ENCODE data around the gene GSG1L2. TPM values are rescaled to one million over a fixed set of nuclear protein-coding genes. Genes with fewer than 3 reads are reported as not detected.

GSG1L2 gene
- polyA plus RNA-seq, 1 donor (not counting 4 experiments of a cell fraction or from before 2014, with no cell fraction given), result not detected

DNA sequence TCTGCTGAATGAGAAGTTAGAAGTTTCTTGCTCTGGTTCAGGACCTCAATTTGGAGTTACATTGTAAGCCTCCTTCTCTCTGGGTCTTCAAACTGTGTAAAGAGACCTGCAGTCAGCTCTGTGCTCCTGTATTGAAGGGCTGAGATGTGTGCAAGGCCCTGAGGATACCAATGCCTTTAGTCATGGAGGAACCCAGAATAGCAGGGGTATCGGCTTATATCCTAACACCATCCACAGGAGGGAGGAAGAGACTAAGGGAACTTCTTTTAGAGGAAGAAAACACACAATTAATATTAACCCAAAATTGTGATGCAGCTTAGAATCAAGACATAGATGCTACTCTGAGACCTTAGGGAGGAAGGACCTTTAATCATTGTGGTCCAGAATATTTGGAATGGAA lies 40.3 kb upstream of the GSG1L2 start:
- no peak overlapping the region for H3K4me2 ChIP-seq (ENCODE audit: control insufficient read depth, extremely low read depth, insufficient read depth, low read depth, low read length)
- TF ChIP-seq EZH2 (IDR thresholded peaks at IDR 0.05; ENCODE audit: low read length), result no peak
- TF ChIP-seq, protein P1, sequence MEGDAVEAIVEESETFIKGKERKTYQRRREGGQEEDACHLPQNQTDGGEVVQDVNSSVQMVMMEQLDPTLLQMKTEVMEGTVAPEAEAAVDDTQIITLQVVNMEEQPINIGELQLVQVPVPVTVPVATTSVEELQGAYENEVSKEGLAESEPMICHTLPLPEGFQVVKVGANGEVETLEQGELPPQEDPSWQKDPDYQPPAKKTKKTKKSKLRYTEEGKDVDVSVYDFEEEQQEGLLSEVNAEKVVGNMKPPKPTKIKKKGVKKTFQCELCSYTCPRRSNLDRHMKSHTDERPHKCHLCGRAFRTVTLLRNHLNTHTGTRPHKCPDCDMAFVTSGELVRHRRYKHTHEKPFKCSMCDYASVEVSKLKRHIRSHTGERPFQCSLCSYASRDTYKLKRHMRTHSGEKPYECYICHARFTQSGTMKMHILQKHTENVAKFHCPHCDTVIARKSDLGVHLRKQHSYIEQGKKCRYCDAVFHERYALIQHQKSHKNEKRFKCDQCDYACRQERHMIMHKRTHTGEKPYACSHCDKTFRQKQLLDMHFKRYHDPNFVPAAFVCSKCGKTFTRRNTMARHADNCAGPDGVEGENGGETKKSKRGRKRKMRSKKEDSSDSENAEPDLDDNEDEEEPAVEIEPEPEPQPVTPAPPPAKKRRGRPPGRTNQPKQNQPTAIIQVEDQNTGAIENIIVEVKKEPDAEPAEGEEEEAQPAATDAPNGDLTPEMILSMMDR (optimal IDR thresholded peaks at IDR 0.05 in 1 of 3, IDR thresholded peaks at IDR 0.05 in 1 of 3, conservative IDR thresholded peaks at IDR 0.05 in 1 of 3; ENCODE audit: extremely low read depth in 1 of 3, insufficient read depth in 2 of 3, low read length in 3 of 3), result no peak
- H3K4me1 ChIP-seq (ENCODE audit: control insufficient read depth, extremely low read depth, insufficient read depth, low read length), result no peaks in the 10 kb centered on the region
- H4K20me1 ChIP-seq (ENCODE audit: control insufficient read depth, extremely low read depth, insufficient read depth, low read length), result no peaks in the 10 kb centered on the region
- H3K9me3 ChIP-seq (ENCODE audit: control insufficient read depth, low read depth, low read length), result no peaks in the 10 kb centered on the region
- H3K79me2 ChIP-seq (ENCODE audit: control insufficient read depth, insufficient read depth, low read length), result no peaks in the 10 kb centered on the region
- DNase-seq (ENCODE audit: low read depth, low spot score), result no peak
- dilution Hi-C loops (cut with MboI; ENCODE audit: extremely low pct_ligation_motif_present, low sequenced_read_pairs), result no loop called here
- no peak for FAIRE-seq
- H3K9ac ChIP-seq (ENCODE audit: control insufficient read depth, extremely low read depth, insufficient read depth, low read length), result no peak overlapping the region
- H3K27ac ChIP-seq (ENCODE audit: control insufficient read depth, insufficient read depth, low read length), result no peak overlapping the region
- H3K4me3 ChIP-seq (ENCODE audit: control insufficient read depth in 2 of 3, extremely low read depth in 1 of 3, insufficient read depth in 2 of 3, low read depth in 1 of 3, low read length in 3 of 3), result no peak overlapping the region
- H3K27me3 ChIP-seq (ENCODE audit: control insufficient read depth, extremely low read depth, insufficient read depth, low read length), result no peaks in the 10 kb centered on the region
- no peaks in the 10 kb centered on the region for H3K9me1 ChIP-seq (ENCODE audit: control insufficient read depth, extremely low read depth, insufficient read depth, low read length)
- H3K36me3 ChIP-seq (ENCODE audit: control insufficient read depth in 2 of 2, extremely low read depth in 1 of 2, insufficient read depth in 2 of 2, low read length in 2 of 2), result no peaks in the 10 kb centered on the region
- H2AFZ ChIP-seq (ENCODE audit: control insufficient read depth, low read length), result no peak overlapping the region

DNA sequence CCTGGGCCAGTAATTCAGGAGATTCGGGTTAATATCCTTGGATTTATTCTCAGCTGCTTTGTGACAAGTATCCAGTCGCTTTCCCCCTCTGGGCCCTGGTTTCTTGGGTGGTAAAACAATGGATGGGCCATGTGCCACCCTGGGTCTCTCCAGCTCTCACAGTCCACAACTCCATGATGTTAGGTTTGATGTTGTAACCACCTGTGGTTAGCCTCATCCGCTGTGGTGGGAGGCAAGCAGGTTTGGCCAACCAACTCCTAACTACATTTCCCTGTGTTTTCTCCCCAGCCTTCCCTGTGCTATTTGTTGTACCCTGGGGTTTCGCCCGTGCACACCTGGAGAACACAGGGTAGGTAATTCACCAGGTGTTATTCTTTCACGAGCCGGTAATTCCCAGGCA lies 39.0 kb upstream of the GSG1L2 start:
- dilution Hi-C loops (cut with MboI; ENCODE audit: extremely low pct_ligation_motif_present, low sequenced_read_pairs), result no loop called here

More for the DNA sequence above, 39.0 kb upstream of the GSG1L2 start:
- Histone ChIP-seq H3K36me3 (ENCODE audit: control insufficient read depth in 2 of 2, extremely low read depth in 1 of 2, insufficient read depth in 2 of 2, low read length in 2 of 2) (no peaks in the 10 kb centered on the region), H3K4me2 (ENCODE audit: control insufficient read depth, extremely low read depth, insufficient read depth, low read depth, low read length) (no peak overlapping the region), H3K4me1 (ENCODE audit: control insufficient read depth, extremely low read depth, insufficient read depth, low read length) (no peaks in the 10 kb centered on the region), H4K20me1 (ENCODE audit: control insufficient read depth, extremely low read depth, insufficient read depth, low read length) (no peaks in the 10 kb centered on the region), H3K27ac (ENCODE audit: control insufficient read depth, insufficient read depth, low read length) (no peak overlapping the region), H3K9me1 (ENCODE audit: control insufficient read depth, extremely low read depth, insufficient read depth, low read length) (no peaks in the 10 kb centered on the region), H3K4me3 (ENCODE audit: control insufficient read depth in 2 of 3, extremely low read depth in 1 of 3, insufficient read depth in 2 of 3, low read depth in 1 of 3, low read length in 3 of 3) (no peak overlapping the region), H3K9ac (ENCODE audit: control insufficient read depth, extremely low read depth, insufficient read depth, low read length) (no peak overlapping the region), H3K27me3 (ENCODE audit: control insufficient read depth, extremely low read depth, insufficient read depth, low read length) (no peaks in the 10 kb centered on the region), H3K79me2 (ENCODE audit: control insufficient read depth, insufficient read depth, low read length) (no peaks in the 10 kb centered on the region), H2AFZ (ENCODE audit: control insufficient read depth, low read length) (no peak overlapping the region), H3K9me3 (ENCODE audit: control insufficient read depth, low read depth, low read length) (no peaks in the 10 kb centered on the region)
- FAIRE-seq (no peak), DNase-seq (ENCODE audit: low read depth, low spot score) (no peak)
- TF ChIP-seq EZH2 (IDR thresholded peaks at IDR 0.05; ENCODE audit: low read length), result no peak
- TF ChIP-seq, protein P1 (optimal IDR thresholded peaks at IDR 0.05 in 1 of 3, IDR thresholded peaks at IDR 0.05 in 1 of 3, conservative IDR thresholded peaks at IDR 0.05 in 1 of 3; ENCODE audit: extremely low read depth in 1 of 3, insufficient read depth in 2 of 3, low read length in 3 of 3), result no peak

Measured in keratinocyte (primary cell).